Measurements from ENCODE around the gene NGF. TPM values are rescaled to one million over a fixed set of nuclear protein-coding genes. Genes with fewer than 3 reads are reported as not detected.
"Not testable (repeated sequence)": the region's sequence is repeated elsewhere in the genome, so short reads cannot be mapped to it uniquely, and the experiment has no call there.

NGF gene
- total RNA-seq, 1 donor from 2014 or later = 2.7 TPM

- Histone ChIP-seq H3K4me3 (no peak overlapping the region), H3K9me3 (no peaks in the 10 kb centered on the region), H3K27ac (no peak overlapping the region), H3K4me1 (peaks cover 11% of the 10 kb centered on the region), H3K27me3 (no peaks in the 10 kb centered on the region), H3K36me3 (no peaks in the 10 kb centered on the region)
- intact Hi-C loops (cut with DNase I) = no loop called here
- no peak for DNase-seq (ENCODE audit: extremely low spot score in 2 of 2)
- TF ChIP-seq CTCF (IDR thresholded peaks at IDR 0.05) (no peak), POLR2A (IDR thresholded peaks at IDR 0.05) (no peak), POLR2AphosphoS5 (IDR thresholded peaks at IDR 0.05; ENCODE audit: insufficient read depth in 1 of 2, low read depth in 1 of 2) (no peak)
Observed at GRCh38 chr1:115314092-115314491, 24.0 kb downstream of the NGF start.

- intact Hi-C loops (cut with DNase I) = no loop called here
- H3K27me3 ChIP-seq = no peaks in the 10 kb centered on the region
- TF ChIP-seq CTCF (IDR thresholded peaks at IDR 0.05) (no peak), POLR2AphosphoS5 (IDR thresholded peaks at IDR 0.05; ENCODE audit: insufficient read depth in 1 of 2, low read depth in 1 of 2) (no peak)
- H3K27ac ChIP-seq = no peak overlapping the region
- H3K36me3 ChIP-seq = no peaks in the 10 kb centered on the region
- H3K9me3 ChIP-seq = no peaks in the 10 kb centered on the region
- no peak overlapping the region for H3K4me3 ChIP-seq
- peaks cover 11% of the 10 kb centered on the region for H3K4me1 ChIP-seq
- DNase-seq (ENCODE audit: extremely low spot score in 2 of 2) = no peak
Observed at GRCh38 chr1:115313182-115313581, 24.9 kb downstream of the NGF start.

GRCh38 chr1:115312742-115313141 is 25.3 kb downstream of the NGF start:
- intact Hi-C loops (cut with DNase I) = no loop called here
- H3K27ac ChIP-seq = no peak overlapping the region
- H3K27me3 ChIP-seq = no peaks in the 10 kb centered on the region
- no peaks in the 10 kb centered on the region for H3K36me3 ChIP-seq
- peaks cover 11% of the 10 kb centered on the region for H3K4me1 ChIP-seq
- H3K9me3 ChIP-seq = no peaks in the 10 kb centered on the region
- DNase-seq (ENCODE audit: extremely low spot score in 2 of 2) = no peak
- no peak overlapping the region for H3K4me3 ChIP-seq
- TF ChIP-seq POLR2AphosphoS5 (IDR thresholded peaks at IDR 0.05; ENCODE audit: insufficient read depth in 1 of 2, low read depth in 1 of 2) (no peak), POLR2A (IDR thresholded peaks at IDR 0.05) (no peak), CTCF (IDR thresholded peaks at IDR 0.05) (no peak)

- TF ChIP-seq CTCF (IDR thresholded peaks at IDR 0.05) (no peak), POLR2AphosphoS5 (IDR thresholded peaks at IDR 0.05; ENCODE audit: insufficient read depth in 1 of 2, low read depth in 1 of 2) (no peak), POLR2A (IDR thresholded peaks at IDR 0.05) (no peak)
- Histone ChIP-seq H3K9me3 (no peaks in the 10 kb centered on the region), H3K36me3 (no peaks in the 10 kb centered on the region), H3K4me1 (peaks cover 11% of the 10 kb centered on the region), H3K27ac (no peak overlapping the region), H3K27me3 (no peaks in the 10 kb centered on the region), H3K4me3 (no peak overlapping the region)
- intact Hi-C loops (cut with DNase I) = no loop called here
- DNase-seq (ENCODE audit: extremely low spot score in 2 of 2) = no peak
Observed at GRCh38 chr1:115311474-115311989, 26.5 kb downstream of the NGF start.

- H3K27me3 ChIP-seq = no peaks in the 10 kb centered on the region
- no peak overlapping the region for H3K4me3 ChIP-seq
- no peak for DNase-seq (ENCODE audit: extremely low spot score in 2 of 2)
- no peak overlapping the region for H3K27ac ChIP-seq
- peaks cover 11% of the 10 kb centered on the region for H3K4me1 ChIP-seq
- TF ChIP-seq CTCF (IDR thresholded peaks at IDR 0.05) = no peak
- TF ChIP-seq POLR2A (IDR thresholded peaks at IDR 0.05) = no peak
- TF ChIP-seq POLR2AphosphoS5 (IDR thresholded peaks at IDR 0.05; ENCODE audit: insufficient read depth in 1 of 2, low read depth in 1 of 2) = no peak
- H3K36me3 ChIP-seq = no peaks in the 10 kb centered on the region
- intact Hi-C loops (cut with DNase I) = no loop called here
- no peaks in the 10 kb centered on the region for H3K9me3 ChIP-seq
Observed at GRCh38 chr1:115310581-115311473, 27.2 kb downstream of the NGF start.

GRCh38 chr1:115309504-115309903 is 28.5 kb downstream of the NGF start:
- DNase-seq (ENCODE audit: extremely low spot score in 2 of 2); H3K9me3 ChIP-seq; intact Hi-C loops (cut with DNase I); H3K27me3 ChIP-seq; H3K36me3 ChIP-seq; H3K27ac ChIP-seq; H3K4me3 ChIP-seq: not testable (repeated sequence)
- peaks cover 11% of the 10 kb centered on the region for H3K4me1 ChIP-seq
